Body of pancreas (tissue), 4 donors: ENCODE measurements around the gene CDC42SE2. TPM values are rescaled to one million over a fixed set of nuclear protein-coding genes. Genes with fewer than 3 reads are reported as not detected.

Experiments
- ATAC-seq: fragments of 150-250 bp; one replicate; pipeline ENCODE4 v1.9.1; 2016
- DNase-seq, 4 donors: peaks; one replicate each; pipeline ENCODE4 v3.0.0-alpha.2; 2019
- H3K27ac ChIP-seq, 4 donors: fragments of 200-600 bp; sonication (generic); 1 replicate in 3 of 4; 2 replicates in 1 of 4; pipeline versions ENCODE4 v1.5.1 to v1.6.1; 2016 to 2019; ENCODE audit warnings: mild to moderate bottlenecking in 1 of 4, mixed read lengths in 1 of 4, moderate library complexity in 1 of 4
- H3K27me3 ChIP-seq, 2 donors: fragments of 200-600 bp; sonication (generic); one replicate each; pipeline ENCODE4 v1.6.0; 2016; ENCODE audit warnings: mild to moderate bottlenecking in 1 of 2
- H3K36me3 ChIP-seq, 2 donors: fragments of 200-600 bp; sonication (generic); replicated peaks in 1 of 2; 2 replicates each; pipeline ENCODE4 v1.5.1; 2016; ENCODE audit warnings: low read depth in 2 of 2; ENCODE audit not compliant: insufficient read depth in 1 of 2
- H3K4me1 ChIP-seq: fragments of 200-600 bp; sonication (generic); one replicate; pipeline ENCODE4 v1.6.0; 2016
- H3K4me3 ChIP-seq, 2 donors: fragments of 200-600 bp; sonication (generic); 1 replicate in 1 of 2; 2 replicates in 1 of 2; pipeline ENCODE4 v1.5.1; 2016 to 2019
- H3K9me3 ChIP-seq, 3 donors: fragments of 200-600 bp; sonication (generic); 1 replicate in 2 of 3; 2 replicates in 1 of 3; pipeline ENCODE4 v1.5.1; 2016
- POLR2A ChIP-seq, 3 donors: fragments of 450-650 bp; IDR thresholded peaks; one replicate each; pipeline ENCODE4 v1.6.1; 2016; ENCODE audit warnings: antibody characterized with exemption in 3 of 3, mild to moderate bottlenecking in 2 of 3
- WGBS, 2 donors: methylation state at CpG; one replicate each; pipeline ENCODE4 v1.1.5; 2017; 5-methylcytosine and 5-hydroxymethylcytosine counted together
- intact Hi-C: fragments of 100-400 bp; cut with DNase I; formaldehyde crosslinking; loops from one replicate; pipeline ENCODE4 v1.15.1; 2023
- total RNA-seq, 2 donors: library from RNA; depleted of rRNA; stranded (reverse); fragments of >200 nt; gene quantifications; one replicate each; pipeline ENCODE4 v1.1.0, GENCODE V29; 2016
- TF ChIP-seq, protein P1 (sequence below), 7 experiments: fragments of 450-650 bp in 4 of 7; fragments of 200-600 bp in 3 of 7; sonication (generic) in 3 of 7; IDR thresholded peaks; one replicate each; pipeline ENCODE4 v1.5.1; 2016 to 2019; ENCODE audit warnings: antibody characterized with exemption in 7 of 7

The CDC42SE2 gene
- total RNA-seq, 2 donors from 2014 or later: 23.4 to 33.5 TPM

GRCh38 chr5:131285703-131286399, 22.0 kb downstream of the CDC42SE2 start:
- WGBS, 2 donors: 92 to 100% methylated on average over 1 of the region's 1 CpG
- H3K27ac ChIP-seq: no peak overlapping the region

GRCh38 chr5:131286400-131286715, 22.5 kb downstream of the CDC42SE2 start:
- no peaks in the 10 kb centered on the region for H3K27me3 ChIP-seq
- DNase-seq (no peak), ATAC-seq (no peak)
- peaks cover 11% of the 10 kb centered on the region for H3K4me1 ChIP-seq
- 86 to 90% methylated on average over 5 of the region's 5 CpGs for WGBS, 2 donors
- TF ChIP-seq POLR2A (IDR thresholded peaks at IDR 0.05): no peak
- TF ChIP-seq, protein P1, sequence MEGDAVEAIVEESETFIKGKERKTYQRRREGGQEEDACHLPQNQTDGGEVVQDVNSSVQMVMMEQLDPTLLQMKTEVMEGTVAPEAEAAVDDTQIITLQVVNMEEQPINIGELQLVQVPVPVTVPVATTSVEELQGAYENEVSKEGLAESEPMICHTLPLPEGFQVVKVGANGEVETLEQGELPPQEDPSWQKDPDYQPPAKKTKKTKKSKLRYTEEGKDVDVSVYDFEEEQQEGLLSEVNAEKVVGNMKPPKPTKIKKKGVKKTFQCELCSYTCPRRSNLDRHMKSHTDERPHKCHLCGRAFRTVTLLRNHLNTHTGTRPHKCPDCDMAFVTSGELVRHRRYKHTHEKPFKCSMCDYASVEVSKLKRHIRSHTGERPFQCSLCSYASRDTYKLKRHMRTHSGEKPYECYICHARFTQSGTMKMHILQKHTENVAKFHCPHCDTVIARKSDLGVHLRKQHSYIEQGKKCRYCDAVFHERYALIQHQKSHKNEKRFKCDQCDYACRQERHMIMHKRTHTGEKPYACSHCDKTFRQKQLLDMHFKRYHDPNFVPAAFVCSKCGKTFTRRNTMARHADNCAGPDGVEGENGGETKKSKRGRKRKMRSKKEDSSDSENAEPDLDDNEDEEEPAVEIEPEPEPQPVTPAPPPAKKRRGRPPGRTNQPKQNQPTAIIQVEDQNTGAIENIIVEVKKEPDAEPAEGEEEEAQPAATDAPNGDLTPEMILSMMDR (IDR thresholded peaks at IDR 0.05): no peak
- H3K4me3 ChIP-seq: no peak overlapping the region
- intact Hi-C loops: no loop called here
- H3K27ac ChIP-seq: no peak overlapping the region
- no peaks in the 10 kb centered on the region for H3K36me3 ChIP-seq
- no peaks in the 10 kb centered on the region for H3K9me3 ChIP-seq

More at GRCh38 chr5:131285703-131286399, 22.0 kb downstream of the CDC42SE2 start:
- Histone ChIP-seq H3K27me3 (no peaks in the 10 kb centered on the region), H3K36me3 (no peaks in the 10 kb centered on the region), H3K4me3 (no peak overlapping the region), H3K9me3 (no peaks in the 10 kb centered on the region), H3K4me1 (peaks cover 16% of the 10 kb centered on the region)
- intact Hi-C loops: no loop called here
- no peak for TF ChIP-seq POLR2A (IDR thresholded peaks at IDR 0.05)
- TF ChIP-seq, protein P1 (IDR thresholded peaks at IDR 0.05): no peak
- ATAC-seq (no peak), DNase-seq (no peak)

DNA sequence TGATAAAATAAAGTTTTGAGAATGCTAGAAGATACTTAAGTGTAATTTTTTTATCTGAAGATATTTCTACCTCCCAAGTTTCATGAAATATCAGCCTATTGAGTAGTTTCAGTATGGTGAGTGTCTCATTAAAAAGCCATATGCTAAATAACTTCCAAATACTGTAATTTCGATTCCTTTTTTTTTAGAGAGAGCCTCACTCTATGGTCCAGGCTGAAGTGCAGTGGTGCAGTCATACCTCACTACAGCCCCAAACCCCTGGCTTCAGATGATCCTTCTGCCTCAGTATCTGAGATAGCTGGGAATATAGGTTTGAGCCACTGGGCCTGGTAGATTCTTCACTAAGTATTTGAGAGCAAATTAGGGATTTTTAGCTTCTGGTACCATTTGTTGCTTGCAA, 24.5 kb downstream of the CDC42SE2 start:
- TF ChIP-seq, protein P1 (IDR thresholded peaks at IDR 0.05): no peak
- TF ChIP-seq POLR2A (IDR thresholded peaks at IDR 0.05): no peak
- H3K27ac ChIP-seq: no peak overlapping the region
- no peak for ATAC-seq
- intact Hi-C loops: no loop called here
- no peaks in the 10 kb centered on the region for H3K36me3 ChIP-seq
- H3K9me3 ChIP-seq: no peaks in the 10 kb centered on the region
- WGBS, 2 donors: 61 to 84% methylated on average over 1 of the region's 1 CpG
- no peak for DNase-seq
- no peak overlapping the region for H3K4me3 ChIP-seq
- H3K4me1 ChIP-seq: no peaks in the 10 kb centered on the region
- no peaks in the 10 kb centered on the region for H3K27me3 ChIP-seq

DNA sequence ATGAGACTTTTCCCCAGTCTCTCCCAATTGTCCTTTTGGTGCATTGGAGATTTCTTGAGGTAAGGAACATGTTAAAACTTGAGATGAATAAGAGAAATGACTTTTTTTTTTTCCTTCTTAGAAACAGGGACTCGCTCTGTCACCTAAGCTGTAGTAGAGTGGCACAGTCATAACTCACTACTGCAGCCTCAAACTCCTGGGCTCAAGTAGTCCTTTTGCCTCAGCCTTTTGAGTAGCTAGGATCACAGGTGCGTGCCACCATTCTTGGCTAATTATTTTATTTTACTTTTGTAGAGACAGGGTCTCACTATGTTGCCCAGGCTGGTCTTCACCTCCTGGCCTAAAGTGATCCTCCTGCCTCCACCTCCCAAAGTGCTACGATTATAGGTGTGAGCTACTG, 25.9 kb downstream of the CDC42SE2 start:
- no peaks in the 10 kb centered on the region for H3K9me3 ChIP-seq
- intact Hi-C loops: no loop called here
- no peak for TF ChIP-seq POLR2A (IDR thresholded peaks at IDR 0.05)
- TF ChIP-seq, protein P1 (IDR thresholded peaks at IDR 0.05): no peak
- H3K4me3 ChIP-seq: no peak overlapping the region
- ATAC-seq (no peak), DNase-seq (no peak)
- no peaks in the 10 kb centered on the region for H3K4me1 ChIP-seq
- no peaks in the 10 kb centered on the region for H3K36me3 ChIP-seq
- H3K27ac ChIP-seq: no peak overlapping the region
- no peaks in the 10 kb centered on the region for H3K27me3 ChIP-seq
- WGBS, 2 donors: 82 to 83% methylated on average over 3 of the region's 3 CpGs

- Histone ChIP-seq H3K4me1 (no peaks in the 10 kb centered on the region), H3K27ac (no peak overlapping the region), H3K27me3 (no peaks in the 10 kb centered on the region), H3K36me3 (no peaks in the 10 kb centered on the region), H3K4me3 (no peak overlapping the region), H3K9me3 (no peaks in the 10 kb centered on the region)
- WGBS, 2 donors: 91 to 94% methylated on average over 2 of the region's 2 CpGs
- intact Hi-C loops: no loop called here
- no peak for DNase-seq
- no peak for TF ChIP-seq POLR2A (IDR thresholded peaks at IDR 0.05)
- TF ChIP-seq, protein P1 (IDR thresholded peaks at IDR 0.05): no peak
- ATAC-seq: no peak
Observed at GRCh38 chr5:131296213-131296672, 32.4 kb downstream of the CDC42SE2 start.
